Activated naive CD4-positive, alpha-beta T cell treated with anti-CD3 and anti-CD28 coated beads, Interleukin-2, amount 50 U/mL, for 24 hours (primary cell): ENCODE results near the gene GJB4.
"Not testable (repeated sequence)": the region's sequence is repeated elsewhere in the genome, so short reads cannot be mapped to it uniquely, and the experiment has no call there.

ENCODE experiments used
- H3K27ac Mint-ChIP-seq: one replicate; pipeline ENCODE4 v1.8.0; 2021; ENCODE audit warnings: mild to moderate bottlenecking, mixed read lengths
- H3K27me3 Mint-ChIP-seq: one replicate; pipeline ENCODE4 v1.8.0; 2021; ENCODE audit warnings: mixed read lengths
- H3K36me3 Mint-ChIP-seq: one replicate; pipeline ENCODE4 v1.8.0; 2021; ENCODE audit warnings: mixed read lengths
- H3K4me1 Mint-ChIP-seq: one replicate; pipeline ENCODE4 v1.8.0; 2021; ENCODE audit warnings: mixed read lengths
- H3K4me3 Mint-ChIP-seq: one replicate; pipeline ENCODE4 v1.8.0; 2021; ENCODE audit warnings: mild to moderate bottlenecking, mixed read lengths
- H3K9me3 Mint-ChIP-seq: one replicate; pipeline ENCODE4 v1.8.0; 2021; ENCODE audit warnings: mixed read lengths

The GJB4 gene

DNA sequence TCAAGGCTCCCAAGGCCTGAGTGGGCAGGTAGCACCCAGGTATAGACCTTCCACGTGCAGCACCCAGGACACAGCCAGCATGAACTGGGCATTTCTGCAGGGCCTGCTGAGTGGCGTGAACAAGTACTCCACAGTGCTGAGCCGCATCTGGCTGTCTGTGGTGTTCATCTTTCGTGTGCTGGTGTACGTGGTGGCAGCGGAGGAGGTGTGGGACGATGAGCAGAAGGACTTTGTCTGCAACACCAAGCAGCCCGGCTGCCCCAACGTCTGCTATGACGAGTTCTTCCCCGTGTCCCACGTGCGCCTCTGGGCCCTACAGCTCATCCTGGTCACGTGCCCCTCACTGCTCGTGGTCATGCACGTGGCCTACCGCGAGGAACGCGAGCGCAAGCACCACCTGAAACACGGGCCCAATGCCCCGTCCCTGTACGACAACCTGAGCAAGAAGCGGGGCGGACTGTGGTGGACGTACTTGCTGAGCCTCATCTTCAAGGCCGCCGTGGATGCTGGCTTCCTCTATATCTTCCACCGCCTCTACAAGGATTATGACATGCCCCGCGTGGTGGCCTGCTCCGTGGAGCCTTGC is 1.7 kb downstream of the GJB4 start:
- no peak overlapping the region for H3K27ac Mint-ChIP-seq
- no peaks in the 10 kb centered on the region for H3K4me1 Mint-ChIP-seq
- H3K4me3 Mint-ChIP-seq, result no peak overlapping the region
- H3K36me3 Mint-ChIP-seq, result no peaks in the 10 kb centered on the region
- no peaks in the 10 kb centered on the region for H3K9me3 Mint-ChIP-seq
- H3K27me3 Mint-ChIP-seq, result peaks cover 2% of the 10 kb centered on the region

DNA sequence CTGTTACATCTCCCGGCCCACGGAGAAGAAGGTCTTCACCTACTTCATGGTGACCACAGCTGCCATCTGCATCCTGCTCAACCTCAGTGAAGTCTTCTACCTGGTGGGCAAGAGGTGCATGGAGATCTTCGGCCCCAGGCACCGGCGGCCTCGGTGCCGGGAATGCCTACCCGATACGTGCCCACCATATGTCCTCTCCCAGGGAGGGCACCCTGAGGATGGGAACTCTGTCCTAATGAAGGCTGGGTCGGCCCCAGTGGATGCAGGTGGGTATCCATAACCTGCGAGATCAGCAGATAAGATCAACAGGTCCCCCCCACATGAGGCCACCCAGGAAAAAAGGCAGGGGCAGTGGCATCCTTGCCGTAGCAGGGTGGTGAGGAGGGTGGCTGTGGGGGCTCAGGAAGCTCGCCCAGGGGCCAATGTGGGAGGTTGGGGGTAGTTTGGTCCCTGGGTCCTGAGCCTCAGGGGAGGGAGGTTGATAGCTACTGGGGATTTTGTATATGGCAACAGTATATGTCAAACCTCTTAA is 2.3 kb downstream of the GJB4 start:
- Mint-ChIP-seq H3K4me3 (no peak overlapping the region), H3K4me1 (no peaks in the 10 kb centered on the region), H3K27ac (no peak overlapping the region), H3K9me3 (no peaks in the 10 kb centered on the region), H3K36me3 (no peaks in the 10 kb centered on the region), H3K27me3 (peaks cover 2% of the 10 kb centered on the region)

DNA sequence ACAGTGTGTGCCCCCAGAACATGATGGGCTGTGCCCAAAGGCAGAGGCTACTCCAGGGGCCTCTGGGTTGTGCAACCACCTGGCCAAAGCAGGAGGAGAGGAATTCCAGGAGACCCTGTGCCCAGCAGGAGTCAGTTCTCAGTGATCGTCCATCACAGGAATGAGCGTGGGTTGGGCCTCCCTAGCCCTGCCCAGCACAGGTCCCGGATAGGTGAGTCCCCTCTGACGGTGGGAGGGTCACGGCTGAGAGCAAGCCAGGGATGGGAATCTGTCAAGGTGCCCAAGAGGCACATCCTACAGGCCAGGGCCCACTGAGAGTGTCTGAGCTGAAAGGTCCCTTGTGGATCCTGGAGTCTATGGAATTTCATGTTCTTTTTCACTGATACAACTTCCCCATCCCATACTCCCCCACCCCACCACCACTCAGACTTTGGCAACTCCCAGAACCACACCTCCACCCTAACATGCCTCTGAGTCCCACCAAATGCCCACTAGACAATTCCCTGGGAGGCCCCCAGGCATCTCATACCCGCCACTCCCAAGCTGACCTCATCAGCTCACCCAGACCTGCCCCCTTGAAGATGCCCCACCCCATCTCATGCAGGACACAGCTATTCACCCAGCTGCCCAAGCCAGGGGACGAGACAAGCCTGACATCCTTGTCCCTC is 3.1 kb downstream of the GJB4 start:
- Mint-ChIP-seq H3K27ac (no peak overlapping the region), H3K4me1 (no peaks in the 10 kb centered on the region), H3K27me3 (peaks cover 2% of the 10 kb centered on the region), H3K4me3 (no peak overlapping the region), H3K9me3 (no peaks in the 10 kb centered on the region), H3K36me3 (no peaks in the 10 kb centered on the region)

DNA sequence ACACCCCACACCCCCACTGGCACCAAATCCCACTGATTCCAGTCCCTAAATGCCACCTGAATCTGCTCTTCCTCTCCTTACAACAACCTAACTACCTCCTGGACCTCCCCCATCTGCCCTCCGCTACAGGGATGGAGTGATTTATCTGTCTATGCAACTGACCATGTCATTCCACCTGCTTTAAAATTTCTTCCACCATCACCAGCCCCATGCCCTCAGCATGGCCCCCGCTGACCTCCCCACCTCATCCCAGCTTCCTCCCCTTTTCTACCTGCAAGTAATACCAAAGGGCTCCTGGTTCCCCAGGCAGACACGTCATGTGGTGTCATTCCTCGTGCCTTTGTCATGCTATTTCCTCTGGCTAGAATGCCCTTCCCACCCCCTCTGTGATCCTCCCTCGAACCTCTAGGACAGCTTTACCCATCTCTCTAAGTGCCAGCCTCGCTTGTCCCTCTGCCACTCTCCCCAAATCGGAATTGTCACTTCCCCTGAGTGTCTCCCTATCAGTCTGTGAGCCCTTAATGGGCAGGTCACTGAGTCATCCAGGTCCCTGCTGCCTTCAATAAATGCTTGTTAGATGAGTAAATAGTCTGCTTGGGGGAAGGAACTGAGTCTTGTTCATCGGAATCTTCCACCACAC is 3.7 kb downstream of the GJB4 start:
- H3K36me3 Mint-ChIP-seq, result no peaks in the 10 kb centered on the region
- no peak overlapping the region for H3K4me3 Mint-ChIP-seq
- H3K27me3 Mint-ChIP-seq, result peaks cover 1% of the 10 kb centered on the region
- no peak overlapping the region for H3K27ac Mint-ChIP-seq
- no peaks in the 10 kb centered on the region for H3K9me3 Mint-ChIP-seq
- H3K4me1 Mint-ChIP-seq, result no peaks in the 10 kb centered on the region

DNA sequence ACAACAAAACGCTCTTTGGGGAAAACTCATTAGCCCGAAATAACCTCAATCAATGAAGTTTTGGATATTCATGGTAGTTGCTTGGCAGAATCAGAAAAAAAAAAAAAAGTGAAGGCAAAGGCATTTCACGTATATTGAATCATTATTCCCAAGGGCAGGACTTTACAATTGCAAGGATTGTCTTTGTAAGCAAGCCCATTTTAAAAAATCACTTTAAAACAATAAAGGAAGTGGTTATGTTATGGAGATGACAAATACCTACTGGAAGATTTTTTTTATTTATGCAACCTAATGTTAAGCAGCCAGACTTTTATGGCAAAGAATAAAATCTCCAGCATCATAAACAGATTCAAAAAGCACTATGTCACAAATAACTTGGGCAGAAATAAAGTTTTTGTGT is 9.3 kb downstream of the GJB4 start:
- Mint-ChIP-seq H3K9me3 (no peaks in the 10 kb centered on the region), H3K36me3 (no peaks in the 10 kb centered on the region), H3K27ac (no peak overlapping the region), H3K4me3 (no peak overlapping the region), H3K4me1 (no peaks in the 10 kb centered on the region), H3K27me3 (no peaks in the 10 kb centered on the region)

GRCh38 chr1:34770891-34771504 is 11.5 kb downstream of the GJB4 start:
- H3K27me3 Mint-ChIP-seq, result no peaks in the 10 kb centered on the region
- no peak overlapping the region for H3K27ac Mint-ChIP-seq
- H3K36me3 Mint-ChIP-seq, result no peaks in the 10 kb centered on the region
- no peaks in the 10 kb centered on the region for H3K4me1 Mint-ChIP-seq
- no peaks in the 10 kb centered on the region for H3K9me3 Mint-ChIP-seq
- no peak overlapping the region for H3K4me3 Mint-ChIP-seq

GRCh38 chr1:34771573-34772371 is 12.2 kb downstream of the GJB4 start:
- Mint-ChIP-seq H3K9me3 (no peaks in the 10 kb centered on the region), H3K27me3 (no peaks in the 10 kb centered on the region), H3K36me3 (no peaks in the 10 kb centered on the region), H3K4me3 (no peak overlapping the region), H3K4me1 (no peaks in the 10 kb centered on the region), H3K27ac (no peak overlapping the region)

GRCh38 chr1:34773114-34773513 is 13.6 kb downstream of the GJB4 start:
- not testable (repeated sequence) for H3K27ac Mint-ChIP-seq, H3K4me3 Mint-ChIP-seq, H3K36me3 Mint-ChIP-seq, H3K27me3 Mint-ChIP-seq, H3K9me3 Mint-ChIP-seq, H3K4me1 Mint-ChIP-seq

DNA sequence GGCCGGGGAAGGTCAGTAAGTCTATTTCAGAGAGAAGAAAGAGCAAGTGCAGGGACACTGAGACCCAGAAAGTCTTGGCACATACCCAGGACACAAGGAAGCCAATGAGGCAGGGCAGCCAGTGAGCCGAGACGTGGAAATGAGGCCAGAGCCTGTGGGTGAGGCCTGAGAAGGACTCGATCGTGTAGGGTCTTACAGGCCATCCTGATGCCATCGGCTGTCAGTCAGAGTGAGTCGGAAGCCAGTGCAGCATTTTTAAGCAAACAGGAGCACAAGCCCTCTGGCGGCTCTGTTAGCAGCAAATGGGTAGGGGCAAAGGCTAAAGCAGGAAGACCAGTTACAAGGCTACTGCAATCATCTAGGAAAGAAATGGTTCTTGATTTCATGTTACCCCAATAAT is 15.4 kb downstream of the GJB4 start:
- no peaks in the 10 kb centered on the region for H3K9me3 Mint-ChIP-seq
- H3K27ac Mint-ChIP-seq, result no peak overlapping the region
- H3K4me3 Mint-ChIP-seq, result no peak overlapping the region
- no peaks in the 10 kb centered on the region for H3K4me1 Mint-ChIP-seq
- peaks cover 14% of the 10 kb centered on the region for H3K27me3 Mint-ChIP-seq
- H3K36me3 Mint-ChIP-seq, result no peaks in the 10 kb centered on the region

DNA sequence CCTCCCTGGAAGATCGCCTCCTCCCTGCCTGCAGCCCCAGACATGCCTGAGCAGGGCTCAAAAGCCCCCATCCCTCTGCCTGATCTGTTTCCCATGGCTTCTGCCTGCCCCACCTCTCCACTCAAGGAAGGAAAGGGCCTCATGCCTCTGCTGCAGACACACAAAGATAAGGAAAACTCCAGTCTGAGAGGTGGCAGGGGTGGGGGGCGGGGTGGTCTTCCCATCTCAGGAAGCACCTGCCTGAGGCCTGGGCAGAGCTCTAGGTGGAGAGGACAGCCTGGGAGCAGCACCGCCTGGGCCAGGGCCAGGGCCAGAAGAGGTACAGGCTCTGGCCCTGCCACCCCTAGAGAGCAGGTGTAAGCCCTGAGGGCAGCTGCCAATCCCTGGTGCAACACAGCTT is 17.4 kb downstream of the GJB4 start:
- H3K27me3 Mint-ChIP-seq, result peaks cover 16% of the 10 kb centered on the region
- peaks cover 3% of the 10 kb centered on the region for H3K4me1 Mint-ChIP-seq
- no peak overlapping the region for H3K27ac Mint-ChIP-seq
- no peaks in the 10 kb centered on the region for H3K9me3 Mint-ChIP-seq
- H3K4me3 Mint-ChIP-seq, result no peak overlapping the region
- H3K36me3 Mint-ChIP-seq, result no peaks in the 10 kb centered on the region

DNA sequence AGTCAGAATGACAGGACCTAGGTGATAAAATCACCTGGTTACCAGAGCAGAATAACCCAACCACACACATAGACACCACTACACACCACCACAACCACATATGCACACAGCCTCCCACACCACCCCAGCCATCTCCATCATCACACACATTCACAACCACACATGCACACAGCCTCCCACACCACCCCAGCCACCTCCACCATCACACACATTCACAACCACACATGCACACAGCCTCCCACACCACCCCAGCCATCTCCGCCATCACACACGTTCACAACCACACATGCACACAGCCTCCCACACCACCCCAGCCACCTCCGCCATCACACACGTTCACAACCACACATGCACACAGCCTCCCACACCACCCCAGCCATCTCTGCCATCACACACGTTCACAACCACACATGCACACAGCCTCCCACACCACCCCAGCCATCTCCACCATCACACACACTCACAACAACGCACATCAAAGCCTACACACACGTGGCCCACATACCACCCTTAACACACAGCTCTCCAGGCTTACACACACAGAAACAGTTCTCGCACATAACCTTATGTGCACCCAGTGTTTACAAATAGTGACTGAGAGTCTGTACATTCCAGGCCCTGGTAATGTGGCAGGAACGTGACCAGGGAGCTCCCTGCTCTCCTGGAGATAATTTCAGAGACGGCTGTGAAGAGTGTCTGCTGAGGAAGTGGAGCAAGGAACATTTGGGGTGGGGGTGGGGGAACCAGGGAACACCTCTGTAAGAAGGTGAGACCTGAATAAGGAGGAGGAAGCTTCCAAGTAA is 18.2 kb downstream of the GJB4 start:
- Mint-ChIP-seq H3K4me1 (peaks cover 3% of the 10 kb centered on the region), H3K9me3 (no peaks in the 10 kb centered on the region), H3K27ac (no peak overlapping the region), H3K36me3 (no peaks in the 10 kb centered on the region), H3K4me3 (no peak overlapping the region), H3K27me3 (peaks cover 19% of the 10 kb centered on the region)

- no peak overlapping the region for H3K4me3 Mint-ChIP-seq
- no peaks in the 10 kb centered on the region for H3K9me3 Mint-ChIP-seq
- H3K4me1 Mint-ChIP-seq, result peaks cover 3% of the 10 kb centered on the region
Measured at GRCh38 chr1:34778381-34778780, 18.8 kb downstream of the GJB4 start.

DNA sequence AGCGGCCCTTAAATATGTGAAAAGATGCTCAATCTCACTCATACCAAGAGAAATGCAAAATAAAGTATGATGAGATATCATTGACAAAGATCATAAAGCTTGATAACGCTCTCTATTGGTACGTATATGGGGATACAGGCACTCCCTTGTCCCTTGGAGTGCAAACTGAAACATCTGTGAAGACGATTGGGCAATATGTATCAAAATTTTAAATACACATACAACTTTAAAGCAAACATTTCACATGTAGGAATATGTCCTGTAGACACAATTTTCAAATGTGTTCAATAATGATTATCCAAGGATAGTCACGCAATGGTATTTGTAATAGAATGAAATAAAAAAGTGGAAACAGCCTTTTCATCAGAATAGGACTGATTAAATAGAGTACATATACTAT is 19.5 kb downstream of the GJB4 start:
- H3K4me3 Mint-ChIP-seq, result no peak overlapping the region
- no peaks in the 10 kb centered on the region for H3K9me3 Mint-ChIP-seq

More at GRCh38 chr1:34778381-34778780, 18.8 kb downstream of the GJB4 start:
- Mint-ChIP-seq H3K27ac (no peak overlapping the region), H3K27me3 (peaks cover 22% of the 10 kb centered on the region), H3K36me3 (no peaks in the 10 kb centered on the region)

GRCh38 chr1:34779526-34779925 is 20.0 kb downstream of the GJB4 start:
- Mint-ChIP-seq H3K27ac (no peak overlapping the region), H3K4me1 (peaks cover 3% of the 10 kb centered on the region), H3K4me3 (no peak overlapping the region), H3K27me3 (peaks cover 22% of the 10 kb centered on the region), H3K36me3 (no peaks in the 10 kb centered on the region), H3K9me3 (no peaks in the 10 kb centered on the region)

More for the DNA sequence above, 19.5 kb downstream of the GJB4 start:
- Mint-ChIP-seq H3K27me3 (peaks cover 22% of the 10 kb centered on the region), H3K36me3 (no peaks in the 10 kb centered on the region), H3K27ac (no peak overlapping the region), H3K4me1 (peaks cover 3% of the 10 kb centered on the region)

GRCh38 chr1:34779962-34780361 is 20.4 kb downstream of the GJB4 start:
- Mint-ChIP-seq H3K27ac (no peak overlapping the region), H3K4me1 (peaks cover 3% of the 10 kb centered on the region), H3K4me3 (no peak overlapping the region), H3K27me3 (peaks cover 22% of the 10 kb centered on the region), H3K9me3 (no peaks in the 10 kb centered on the region), H3K36me3 (no peaks in the 10 kb centered on the region)
